ENCODE measurements around the gene LYST. TPM values are rescaled to one million over a fixed set of nuclear protein-coding genes. Genes with fewer than 3 reads are reported as not detected.

Gene LYST
- polyA plus RNA-seq, 1 donor (not counting 4 experiments of a cell fraction or from before 2014, with no cell fraction given) = 24.7 TPM

GRCh38 chr1:235885655-235886262 is 19.1 kb upstream of the LYST start:
- Histone ChIP-seq H3K79me2 (ENCODE audit: control insufficient read depth, insufficient read depth, low read length) (no peaks in the 10 kb centered on the region), H3K9me1 (ENCODE audit: control insufficient read depth, extremely low read depth, insufficient read depth, low read length) (no peaks in the 10 kb centered on the region), H3K4me2 (ENCODE audit: control insufficient read depth, extremely low read depth, insufficient read depth, low read depth, low read length) (no peak overlapping the region), H2AFZ (ENCODE audit: control insufficient read depth, low read length) (no peak overlapping the region), H3K27ac (ENCODE audit: control insufficient read depth, insufficient read depth, low read length) (no peak overlapping the region), H3K27me3 (ENCODE audit: control insufficient read depth, extremely low read depth, insufficient read depth, low read length) (no peaks in the 10 kb centered on the region), H4K20me1 (ENCODE audit: control insufficient read depth, extremely low read depth, insufficient read depth, low read length) (no peaks in the 10 kb centered on the region), H3K4me1 (ENCODE audit: control insufficient read depth, extremely low read depth, insufficient read depth, low read length) (peaks cover 25% of the 10 kb centered on the region), H3K9ac (ENCODE audit: control insufficient read depth, extremely low read depth, insufficient read depth, low read length) (no peak overlapping the region), H3K9me3 (ENCODE audit: control insufficient read depth, low read depth, low read length) (no peaks in the 10 kb centered on the region), H3K36me3 (ENCODE audit: control insufficient read depth in 2 of 2, extremely low read depth in 1 of 2, insufficient read depth in 2 of 2, low read length in 2 of 2) (no peaks in the 10 kb centered on the region), H3K4me3 (ENCODE audit: control insufficient read depth in 2 of 3, extremely low read depth in 1 of 3, insufficient read depth in 2 of 3, low read depth in 1 of 3, low read length in 3 of 3) (no peak overlapping the region)
- dilution Hi-C loops (cut with MboI; ENCODE audit: extremely low pct_ligation_motif_present, low sequenced_read_pairs) = no loop called here
- DNase-seq (ENCODE audit: low read depth, low spot score) (no peak), FAIRE-seq (no peak)
- TF ChIP-seq CTCF (optimal IDR thresholded peaks at IDR 0.05 in 1 of 3, IDR thresholded peaks at IDR 0.05 in 1 of 3, conservative IDR thresholded peaks at IDR 0.05 in 1 of 3; ENCODE audit: extremely low read depth in 1 of 3, insufficient read depth in 2 of 3, low read length in 3 of 3) (no peak), EZH2 (IDR thresholded peaks at IDR 0.05; ENCODE audit: low read length) (no peak)

GRCh38 chr1:235883261-235883927 is 16.7 kb upstream of the LYST start:
- Histone ChIP-seq H3K4me3 (ENCODE audit: control insufficient read depth in 2 of 3, extremely low read depth in 1 of 3, insufficient read depth in 2 of 3, low read depth in 1 of 3, low read length in 3 of 3) (peak overlapping the region in 1 of 3 experiments; percentile 2), H3K27ac (ENCODE audit: control insufficient read depth, insufficient read depth, low read length) (no peak overlapping the region), H4K20me1 (ENCODE audit: control insufficient read depth, extremely low read depth, insufficient read depth, low read length) (no peaks in the 10 kb centered on the region), H3K36me3 (ENCODE audit: control insufficient read depth in 2 of 2, extremely low read depth in 1 of 2, insufficient read depth in 2 of 2, low read length in 2 of 2) (no peaks in the 10 kb centered on the region), H3K27me3 (ENCODE audit: control insufficient read depth, extremely low read depth, insufficient read depth, low read length) (no peaks in the 10 kb centered on the region), H3K9me1 (ENCODE audit: control insufficient read depth, extremely low read depth, insufficient read depth, low read length) (no peaks in the 10 kb centered on the region), H3K9me3 (ENCODE audit: control insufficient read depth, low read depth, low read length) (no peaks in the 10 kb centered on the region), H3K79me2 (ENCODE audit: control insufficient read depth, insufficient read depth, low read length) (no peaks in the 10 kb centered on the region), H3K9ac (ENCODE audit: control insufficient read depth, extremely low read depth, insufficient read depth, low read length) (no peak overlapping the region), H2AFZ (ENCODE audit: control insufficient read depth, low read length) (no peak overlapping the region), H3K4me2 (ENCODE audit: control insufficient read depth, extremely low read depth, insufficient read depth, low read depth, low read length) (peak overlapping the region; percentile 22), H3K4me1 (ENCODE audit: control insufficient read depth, extremely low read depth, insufficient read depth, low read length) (peaks cover 22% of the 10 kb centered on the region)
- no peak for DNase-seq (ENCODE audit: low read depth, low spot score)
- peak; percentile 48 for FAIRE-seq
- dilution Hi-C loops (cut with MboI; ENCODE audit: extremely low pct_ligation_motif_present, low sequenced_read_pairs) = no loop called here
- TF ChIP-seq CTCF (optimal IDR thresholded peaks at IDR 0.05 in 1 of 3, IDR thresholded peaks at IDR 0.05 in 1 of 3, conservative IDR thresholded peaks at IDR 0.05 in 1 of 3; ENCODE audit: extremely low read depth in 1 of 3, insufficient read depth in 2 of 3, low read length in 3 of 3) (no peak), EZH2 (IDR thresholded peaks at IDR 0.05; ENCODE audit: low read length) (no peak)
